CD4-positive, alpha-beta memory T cell (primary cell): ENCODE results near the gene TLR1. TPM values are rescaled to one million over a fixed set of nuclear protein-coding genes. Genes with fewer than 3 reads are reported as not detected.

Experiments used
- CTCF ChIA-PET: fragments of 350-600 bp; sonication (Branson Sonifier 250); formaldehyde crosslinking; loops from one replicate; lab custom pipeline; 2021; ENCODE audit warnings: inconsistent platforms; ENCODE audit not compliant: partially characterized antibody; lab: Charles Lee
- POLR2A ChIA-PET: fragments of 350-600 bp; sonication (Branson Sonifier 250); formaldehyde crosslinking; loops from one replicate; lab custom pipeline; 2021; ENCODE audit not compliant: partially characterized antibody; lab: Charles Lee
- DNase-seq, 5 donors: peaks; one replicate each; pipeline versions ENCODE4 v3.0.0 to v3.0.0-alpha.2; 2020 to 2022; ENCODE audit warnings: mixed read lengths in 1 of 5
- H3K27ac ChIP-seq: one replicate; pipeline ENCODE4 v1.7.0; 2013; ENCODE audit warnings: low read depth, low read length
- H3K27me3 ChIP-seq: 2 replicates; pipeline ENCODE4 v1.7.0; 2013; ENCODE audit warnings: mild to moderate bottlenecking, low read length, moderate library complexity; ENCODE audit not compliant: insufficient read depth
- H3K36me3 ChIP-seq: 2 replicates; pipeline ENCODE4 v1.7.0; 2013; ENCODE audit warnings: mild to moderate bottlenecking, low read length, moderate library complexity; ENCODE audit not compliant: insufficient read depth
- H3K4me1 ChIP-seq: 2 replicates; pipeline ENCODE4 v1.7.0; 2013; ENCODE audit warnings: mild to moderate bottlenecking, low read length, moderate library complexity; ENCODE audit not compliant: insufficient read depth
- H3K4me3 ChIP-seq, 2 donors: one replicate each; pipeline ENCODE4 v1.7.0; 2013; ENCODE audit warnings: low read length in 2 of 2, mild to moderate bottlenecking in 1 of 2
- H3K9me3 ChIP-seq, 2 donors: one replicate each; pipeline ENCODE4 v1.7.0; 2013; ENCODE audit warnings: low read length in 2 of 2, control low read depth in 1 of 2; ENCODE audit not compliant: control insufficient read depth in 1 of 2
- H3K27ac Mint-ChIP-seq, 7 donors: one replicate each; pipeline ENCODE4 v1.8.0; 2020 to 2021; ENCODE audit warnings: mixed read lengths in 7 of 7, mild to moderate bottlenecking in 6 of 7, inconsistent platforms in 3 of 7, moderate library complexity in 3 of 7
- H3K27me3 Mint-ChIP-seq, 2 donors: one replicate each; pipeline ENCODE4 v1.8.0; 2020 to 2021; ENCODE audit warnings: mixed read lengths in 2 of 2
- H3K36me3 Mint-ChIP-seq, 2 donors: one replicate each; pipeline ENCODE4 v1.8.0; 2020 to 2021; ENCODE audit warnings: mixed read lengths in 2 of 2, inconsistent platforms in 1 of 2, mild to moderate bottlenecking in 1 of 2
- H3K4me1 Mint-ChIP-seq, 4 donors: one replicate each; pipeline ENCODE4 v1.8.0; 2020 to 2021; ENCODE audit warnings: mixed read lengths in 4 of 4, mild to moderate bottlenecking in 1 of 4
- H3K4me3 Mint-ChIP-seq, 8 donors: one replicate each; pipeline ENCODE4 v1.8.0; 2020 to 2021; ENCODE audit warnings: mixed read lengths in 8 of 8, mild to moderate bottlenecking in 7 of 8, moderate library complexity in 6 of 8, inconsistent platforms in 3 of 8
- H3K9me3 Mint-ChIP-seq, 8 donors: one replicate each; pipeline ENCODE4 v1.8.0; 2020 to 2021; ENCODE audit warnings: mixed read lengths in 8 of 8, mild to moderate bottlenecking in 5 of 8, inconsistent platforms in 3 of 8, moderate library complexity in 1 of 8
- intact Hi-C: fragments of 100-400 bp; cut with micrococcal nuclease; formaldehyde crosslinking; loops from one replicate; pipeline ENCODE4 v1.15.1; 2023
- polyA plus RNA-seq, 2 donors: library from polyadenylated mRNA; unstranded; fragments of 300-500 nt; fragmentation: Illumina TruSeq; gene quantifications; one replicate each; pipeline ENCODE4 v1.2.3, GENCODE V29; 2021
- total RNA-seq, 2 experiments: library from RNA; stranded (reverse); gene quantifications; one replicate each; pipeline ENCODE4 v1.2.3, GENCODE V29; 2021

The TLR1 gene
- total and polyA plus RNA-seq, 4 experiments from 2014 or later, result 16.2 to 24.3 (median 19.9) TPM

DNA sequence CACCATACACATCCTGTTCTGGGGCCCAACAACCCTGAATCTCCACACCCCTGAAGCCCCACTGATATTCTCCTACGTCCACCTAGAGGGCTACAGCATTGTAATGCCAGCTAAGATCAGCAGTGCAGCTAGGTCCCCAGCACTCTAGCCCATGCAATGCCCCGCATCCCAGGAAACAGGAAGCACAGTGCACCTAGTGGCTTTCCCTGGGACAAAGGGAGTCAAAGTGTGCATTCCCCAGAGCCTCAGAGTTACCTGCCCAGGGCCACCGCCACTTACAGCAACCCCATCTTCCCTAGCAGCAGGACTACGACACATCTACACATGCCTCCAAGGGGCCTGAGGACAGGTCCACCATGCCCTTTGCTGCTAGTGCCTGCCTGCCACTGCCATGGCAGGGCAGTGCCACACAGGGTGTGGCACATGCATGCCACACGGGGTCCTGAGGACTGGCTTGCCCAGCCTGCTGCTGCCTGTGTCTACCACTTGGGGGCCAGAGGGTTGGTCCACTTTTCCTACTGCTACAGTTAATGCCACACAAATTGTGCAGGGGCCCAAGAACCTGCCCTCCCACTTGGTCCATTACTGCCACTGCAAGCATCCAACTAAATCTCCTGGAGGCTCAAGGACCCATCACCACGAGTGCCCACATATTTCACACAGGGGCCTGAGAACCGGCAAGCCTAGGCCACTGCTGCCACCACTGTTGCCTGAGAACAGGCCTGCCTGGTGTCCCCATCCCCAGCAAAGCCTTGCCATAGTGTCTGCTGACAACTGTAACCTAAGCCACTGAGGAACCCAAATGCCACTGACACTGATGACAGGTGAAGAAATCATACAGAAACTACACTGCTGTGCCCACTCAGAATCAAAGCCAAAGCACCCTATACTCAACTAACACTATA lies 28.3 kb upstream of the TLR1 start:
- Histone ChIP-seq H3K4me1 (peaks cover 9% of the 10 kb centered on the region), H3K36me3 (no peaks in the 10 kb centered on the region), H3K4me3 (no peak overlapping the region), H3K9me3 (peaks cover 7 to 9% of the 10 kb centered on the region in 2 donors), H3K27me3 (no peaks in the 10 kb centered on the region), H3K27ac (no peak overlapping the region)
- H3K27me3 Mint-ChIP-seq, result no peaks in the 10 kb centered on the region
- intact Hi-C loops, result no loop called here
- H3K4me1 Mint-ChIP-seq, result peaks cover 10 to 13% (median 11%) of the 10 kb centered on the region in 4 donors
- POLR2A ChIA-PET, result no interaction called here
- H3K36me3 Mint-ChIP-seq, result peaks cover 15 to 31% of the 10 kb centered on the region in 2 donors
- CTCF ChIA-PET, result interaction anchor here (1.5 kb wide), 1 partner anchor 29 kb away, joined by 7 read pairs; the partner anchor contains the start of gene TLR1
- H3K27ac Mint-ChIP-seq, result peak overlapping the region in 1 of 7 donors; percentile 19
- DNase-seq, result no peak
- peaks cover 5 to 34% (median 20%) of the 10 kb centered on the region in 8 donors for H3K9me3 Mint-ChIP-seq
- no peak overlapping the region for H3K4me3 Mint-ChIP-seq

DNA sequence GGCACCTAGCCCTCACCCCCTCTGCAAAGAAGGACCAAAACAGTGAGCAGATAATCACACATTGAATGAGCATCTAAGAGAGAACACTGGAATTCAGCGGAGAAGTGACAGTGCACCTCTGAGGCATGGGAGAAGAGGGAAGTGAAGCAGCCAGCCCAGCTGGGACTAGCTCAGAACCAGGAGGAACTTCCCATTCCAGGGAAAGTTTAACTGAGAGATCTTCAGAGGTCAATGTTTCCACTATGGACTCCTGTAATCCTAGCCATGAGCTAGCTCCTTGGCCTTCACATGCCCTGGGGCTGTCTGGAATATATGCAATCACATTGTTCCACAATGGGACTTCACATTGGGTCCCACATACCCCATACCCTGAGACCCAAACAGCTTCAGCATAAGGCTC lies 27.6 kb upstream of the TLR1 start:
- Mint-ChIP-seq H3K36me3 (peaks cover 11 to 30% of the 10 kb centered on the region in 2 donors), H3K27ac (peak overlapping the region in 1 of 7 donors; percentile 57), H3K27me3 (no peaks in the 10 kb centered on the region), H3K9me3 (peaks cover 5 to 30% (median 20%) of the 10 kb centered on the region in 8 donors), H3K4me3 (no peak overlapping the region), H3K4me1 (peaks cover 3 to 7% (median 5%) of the 10 kb centered on the region in 4 donors)
- no peak overlapping the region for H3K4me3 ChIP-seq
- CTCF ChIA-PET, result interaction anchor here (1.1 to 1.5 kb wide), 2 partner anchors 28 to 216 kb away, joined by 3 to 7 read pairs; partner anchors contain the start of gene TLR1
- no peak for DNase-seq
- H3K4me1 ChIP-seq, result peaks cover 2% of the 10 kb centered on the region
- peaks cover 7 to 9% of the 10 kb centered on the region in 2 donors for H3K9me3 ChIP-seq
- no peak overlapping the region for H3K27ac ChIP-seq
- intact Hi-C loops, result no loop called here
- no peaks in the 10 kb centered on the region for H3K27me3 ChIP-seq
- POLR2A ChIA-PET, result no interaction called here
- H3K36me3 ChIP-seq, result no peaks in the 10 kb centered on the region

- H3K27me3 ChIP-seq, result no peaks in the 10 kb centered on the region
- peaks cover 7 to 9% of the 10 kb centered on the region in 2 donors for H3K9me3 ChIP-seq
- no peak overlapping the region for H3K4me3 ChIP-seq
- Mint-ChIP-seq H3K9me3 (peaks cover 5 to 28% (median 20%) of the 10 kb centered on the region in 8 donors), H3K27me3 (no peaks in the 10 kb centered on the region), H3K4me3 (no peak overlapping the region), H3K4me1 (peaks cover 0 to 5% (median under 1%) of the 10 kb centered on the region in 4 donors), H3K27ac (peak overlapping the region in 1 of 7 donors; percentile 57), H3K36me3 (peaks cover 13 to 32% of the 10 kb centered on the region in 2 donors)
- H3K4me1 ChIP-seq, result no peaks in the 10 kb centered on the region
- H3K36me3 ChIP-seq, result no peaks in the 10 kb centered on the region
- POLR2A ChIA-PET, result no interaction called here
- intact Hi-C loops, result no loop called here
- CTCF ChIA-PET, result interaction anchor here (1.1 to 1.5 kb wide), 2 partner anchors 28 to 216 kb away, joined by 3 to 7 read pairs; partner anchors contain the start of gene TLR1
- no peak for DNase-seq
- no peak overlapping the region for H3K27ac ChIP-seq
Observed at GRCh38 chr4:38831653-38832052, 27.1 kb upstream of the TLR1 start.

- CTCF ChIA-PET, result interaction anchor here (1.4 to 2.2 kb wide), 2 partner anchors 25 to 31 kb away, joined by 5 to 6 read pairs; partner anchors contain the start of gene TLR1
- peaks cover 0 to 9% (median 3%) of the 10 kb centered on the region in 8 donors for H3K9me3 Mint-ChIP-seq
Observed at GRCh38 chr4:38829237-38829636, 24.6 kb upstream of the TLR1 start.

GRCh38 chr4:38823766-38824165 lies 19.2 kb upstream of the TLR1 start:
- H3K27me3 Mint-ChIP-seq, result no peaks in the 10 kb centered on the region

More at GRCh38 chr4:38829237-38829636, 24.6 kb upstream of the TLR1 start:
- intact Hi-C loops, result no loop called here
- Histone ChIP-seq H3K4me3 (no peak overlapping the region), H3K27me3 (no peaks in the 10 kb centered on the region), H3K4me1 (no peaks in the 10 kb centered on the region), H3K36me3 (no peaks in the 10 kb centered on the region), H3K27ac (no peak overlapping the region), H3K9me3 (no peaks in the 10 kb centered on the region)
- DNase-seq, result no peak
- peaks cover 3 to 44% of the 10 kb centered on the region in 2 donors for H3K36me3 Mint-ChIP-seq
- no peaks in the 10 kb centered on the region for H3K27me3 Mint-ChIP-seq
- POLR2A ChIA-PET, result interaction anchor here (0.5 kb wide), 1 partner anchor 72 kb away, joined by 4 read pairs; no protein-coding TSS in a partner anchor
- peaks cover 0 to 5% (median under 1%) of the 10 kb centered on the region in 4 donors for H3K4me1 Mint-ChIP-seq
- H3K27ac Mint-ChIP-seq, result no peak overlapping the region
- no peak overlapping the region for H3K4me3 Mint-ChIP-seq

DNA sequence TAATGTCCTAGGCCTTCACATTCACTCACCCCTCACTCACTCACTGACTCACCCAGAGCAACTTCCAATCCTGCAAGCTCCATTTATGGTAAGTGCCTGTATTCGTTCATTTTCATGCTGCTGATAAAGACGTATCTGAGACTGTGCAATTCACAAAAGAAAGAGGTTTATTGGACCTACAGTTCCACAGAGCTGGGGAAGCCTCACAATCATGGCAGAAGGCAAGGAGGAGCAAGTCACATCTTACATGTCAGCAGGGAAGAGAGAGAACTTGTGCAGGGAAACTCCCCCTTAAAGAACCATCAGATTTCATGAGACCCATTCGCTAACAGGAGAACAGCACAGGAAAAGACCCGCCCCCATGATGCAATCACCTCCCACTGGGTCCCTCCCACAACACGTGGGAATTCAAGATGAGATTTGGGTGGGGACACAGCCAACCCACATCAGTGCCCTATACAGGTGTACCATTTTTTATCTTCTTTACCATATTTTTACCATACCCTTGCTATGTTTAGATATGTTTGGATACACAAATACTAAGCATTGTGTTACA lies 18.2 kb upstream of the TLR1 start:
- Mint-ChIP-seq H3K36me3 (peaks cover 5 to 39% of the 10 kb centered on the region in 2 donors), H3K9me3 (peaks cover 0 to 13% (median 10%) of the 10 kb centered on the region in 8 donors), H3K27ac (no peak overlapping the region), H3K4me1 (peaks cover 12 to 20% (median 16%) of the 10 kb centered on the region in 4 donors), H3K4me3 (no peak overlapping the region), H3K27me3 (no peaks in the 10 kb centered on the region)
- Histone ChIP-seq H3K27ac (no peak overlapping the region), H3K27me3 (no peaks in the 10 kb centered on the region), H3K36me3 (no peaks in the 10 kb centered on the region), H3K4me1 (peaks cover 17% of the 10 kb centered on the region), H3K4me3 (no peak overlapping the region), H3K9me3 (peaks cover 0 to 4% of the 10 kb centered on the region in 2 donors)
- intact Hi-C loops, result no loop called here
- DNase-seq, result no peak
- ChIA-PET CTCF (no interaction called here), POLR2A (no interaction called here)

More at GRCh38 chr4:38823766-38824165, 19.2 kb upstream of the TLR1 start:
- intact Hi-C loops, result no loop called here
- peaks cover 0 to 4% of the 10 kb centered on the region in 2 donors for H3K9me3 ChIP-seq
- no peak overlapping the region for H3K27ac ChIP-seq
- Mint-ChIP-seq H3K27ac (no peak overlapping the region), H3K4me1 (peaks cover 12 to 20% (median 16%) of the 10 kb centered on the region in 4 donors), H3K4me3 (no peak overlapping the region), H3K9me3 (peaks cover 0 to 13% (median 10%) of the 10 kb centered on the region in 8 donors), H3K36me3 (peaks cover 5 to 39% of the 10 kb centered on the region in 2 donors)
- H3K36me3 ChIP-seq, result no peaks in the 10 kb centered on the region
- ChIA-PET POLR2A (interaction anchor here (1.1 kb wide), 1 partner anchor 19 kb away, joined by 3 read pairs; no protein-coding TSS in a partner anchor), CTCF (interaction anchor here (1.1 kb wide), 1 partner anchor 41 kb away, joined by 3 read pairs; the partner anchor contains the start of gene TLR10)
- H3K4me1 ChIP-seq, result peaks cover 17% of the 10 kb centered on the region
- no peak for DNase-seq
- H3K4me3 ChIP-seq, result no peak overlapping the region
- H3K27me3 ChIP-seq, result no peaks in the 10 kb centered on the region
